Measurements from ENCODE around the gene GPRIN3. TPM values are rescaled to one million over a fixed set of nuclear protein-coding genes. Genes with fewer than 3 reads are reported as not detected.

GPRIN3 gene
- total RNA-seq, 1 donor from 2014 or later: 94.3 TPM

GRCh38 chr4:89197920-89198319 lies 109.7 kb downstream of the GPRIN3 start:
- TF ChIP-seq CTCF (IDR thresholded peaks at IDR 0.05; ENCODE audit: partially characterized antibody, unreplicated experiment): no peak
- Mint-ChIP-seq H3K4me1 (ENCODE audit: low read depth, unreplicated experiment) (no peaks in the 10 kb centered on the region), H3K4me3 (ENCODE audit: unreplicated experiment) (no peak overlapping the region), H3K9me3 (ENCODE audit: unreplicated experiment) (no peaks in the 10 kb centered on the region), H3K36me3 (ENCODE audit: unreplicated experiment) (peaks cover 7% of the 10 kb centered on the region), H3K27ac (ENCODE audit: unreplicated experiment) (no peak overlapping the region), H3K27me3 (ENCODE audit: unreplicated experiment) (no peaks in the 10 kb centered on the region)
- no peak for DNase-seq

- DNase-seq: no peak
- Mint-ChIP-seq H3K27ac (ENCODE audit: unreplicated experiment) (no peak overlapping the region), H3K36me3 (ENCODE audit: unreplicated experiment) (peaks cover 4% of the 10 kb centered on the region), H3K4me3 (ENCODE audit: unreplicated experiment) (no peak overlapping the region), H3K4me1 (ENCODE audit: low read depth, unreplicated experiment) (no peaks in the 10 kb centered on the region), H3K27me3 (ENCODE audit: unreplicated experiment) (no peaks in the 10 kb centered on the region), H3K9me3 (ENCODE audit: unreplicated experiment) (no peaks in the 10 kb centered on the region)
- TF ChIP-seq CTCF (IDR thresholded peaks at IDR 0.05; ENCODE audit: partially characterized antibody, unreplicated experiment): no peak
These were observed 110.9 kb downstream of the GPRIN3 start for GRCh38 chr4:89196745-89197144.

GRCh38 chr4:89196056-89196674 lies 111.4 kb downstream of the GPRIN3 start:
- Mint-ChIP-seq H3K27ac (ENCODE audit: unreplicated experiment) (no peak overlapping the region), H3K27me3 (ENCODE audit: unreplicated experiment) (no peaks in the 10 kb centered on the region), H3K4me1 (ENCODE audit: low read depth, unreplicated experiment) (no peaks in the 10 kb centered on the region), H3K4me3 (ENCODE audit: unreplicated experiment) (no peak overlapping the region), H3K9me3 (ENCODE audit: unreplicated experiment) (no peaks in the 10 kb centered on the region), H3K36me3 (ENCODE audit: unreplicated experiment) (no peaks in the 10 kb centered on the region)
- no peak for DNase-seq
- TF ChIP-seq CTCF (IDR thresholded peaks at IDR 0.05; ENCODE audit: partially characterized antibody, unreplicated experiment): no peak

- H3K27me3 Mint-ChIP-seq (ENCODE audit: unreplicated experiment): no peaks in the 10 kb centered on the region
- no peak for TF ChIP-seq CTCF (IDR thresholded peaks at IDR 0.05; ENCODE audit: partially characterized antibody, unreplicated experiment)
- H3K27ac Mint-ChIP-seq (ENCODE audit: unreplicated experiment): no peak overlapping the region
- H3K36me3 Mint-ChIP-seq (ENCODE audit: unreplicated experiment): peaks cover 7% of the 10 kb centered on the region
- H3K9me3 Mint-ChIP-seq (ENCODE audit: unreplicated experiment): no peaks in the 10 kb centered on the region
- H3K4me3 Mint-ChIP-seq (ENCODE audit: unreplicated experiment): no peak overlapping the region
- H3K4me1 Mint-ChIP-seq (ENCODE audit: low read depth, unreplicated experiment): no peaks in the 10 kb centered on the region
- no peak for DNase-seq
These were observed 113.8 kb downstream of the GPRIN3 start for GRCh38 chr4:89193843-89194242.

Other genes with a start within 250 kb of the GPRIN3 start
- 18.4 TPM for gene TIGD2, start 196.3 kb downstream of the GPRIN3 start, total RNA-seq (ENCODE audit: unreplicated experiment)

Measured in glutamatergic neuron (in vitro differentiated cells).